Erythroblast (primary cell): Measurements from ENCODE around the gene SLC39A11.
A peak's percentile ranks its signal among the peaks of the same experiment; 100 is the strongest.
"Not testable (repeated sequence)": the region's sequence is repeated elsewhere in the genome, so short reads cannot be mapped to it uniquely, and the experiment has no call there.

Experiments used
- GATA1 ChIP-seq: IDR thresholded peaks from 2 replicates; pipeline ENCODE4 v1.6.1; 2011; ENCODE audit warnings: low read depth, mild to moderate bottlenecking, control low read depth, low read length, moderate library complexity
- POLR2A ChIP-seq: IDR thresholded peaks from 2 replicates; pipeline ENCODE4 v1.6.1; 2011; ENCODE audit warnings: mild to moderate bottlenecking, low read length

DNA sequence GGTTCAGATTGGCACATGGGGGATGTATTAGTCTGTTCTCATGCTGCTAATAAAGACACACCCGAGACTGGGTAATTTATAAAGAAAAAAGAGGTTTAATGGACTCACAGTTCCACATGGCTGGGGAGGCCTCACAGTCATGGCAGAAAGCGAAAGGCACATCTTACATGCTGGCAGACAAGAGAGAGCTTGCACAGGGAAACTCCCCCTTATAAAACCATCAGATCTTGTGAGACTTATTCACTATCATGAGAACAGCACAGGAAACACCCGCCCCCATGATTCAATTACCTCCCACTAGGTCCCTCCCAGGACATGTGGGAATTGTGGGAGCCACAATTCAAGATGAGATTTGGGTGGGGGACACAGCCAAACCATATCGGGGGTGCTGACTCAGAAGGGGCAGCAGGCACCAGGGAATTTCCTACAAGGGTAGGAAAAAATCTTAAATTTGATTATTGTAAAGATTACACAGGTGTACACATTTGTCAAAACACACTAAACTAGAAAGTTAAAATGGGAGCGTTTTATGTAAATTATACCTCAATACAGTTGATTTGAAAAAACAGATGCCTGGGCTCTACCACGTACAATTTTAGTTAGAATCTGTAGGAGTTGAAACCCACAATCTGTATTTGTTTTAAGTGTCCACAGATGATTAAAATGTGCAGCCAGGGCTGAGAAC lies 99.6 kb downstream of the SLC39A11 start:
- peak; percentile 33 for TF ChIP-seq POLR2A
- not testable (repeated sequence) for TF ChIP-seq GATA1
